HEK293 (cell line): ENCODE measurements around the gene RNF138.

Experiments used
- CTCF ChIA-PET: fragments of 350-600 bp; formaldehyde crosslinking; extraction: SDS; loops from one replicate; lab custom pipeline; 2021; ENCODE audit warnings: antibody characterized with exemption; lab: Yijun Ruan, JAX
- POLR2A ChIA-PET: fragments of 300-600 bp; formaldehyde crosslinking; extraction: SDS; loops from one replicate; lab custom pipeline; 2020; ENCODE audit warnings: antibody characterized with exemption, inconsistent platforms; lab: Yijun Ruan, JAX
- H3K27ac ChIP-seq: fragments of 200-500 bp; sonication (Bioruptor generic); 2 replicates; pipeline ENCODE4 v1.5.1; 2014; ENCODE audit warnings: low read depth, low read length, control low read depth, inconsistent platforms; ENCODE audit errors: extremely low read depth
- H3K36me3 ChIP-seq, 2 experiments: fragments of 200-500 bp in 1 of 2; sonication (Bioruptor generic) in 1 of 2; 1 replicate in 1 of 2; 2 replicates in 1 of 2; pipeline ENCODE4 v1.5.1; 2014 to 2017; ENCODE audit warnings: inconsistent platforms in 2 of 2, low read length in 2 of 2; ENCODE audit not compliant: control insufficient read depth in 2 of 2, insufficient read depth in 1 of 2
- H3K4me1 ChIP-seq: fragments of 200-500 bp; sonication (Bioruptor generic); 2 replicates; pipeline ENCODE4 v1.5.1; 2014; ENCODE audit warnings: mild to moderate bottlenecking, low read length, inconsistent platforms; ENCODE audit not compliant: control insufficient read depth, insufficient read depth
- H3K4me3 ChIP-seq: 2 replicates; pipeline ENCODE4 v1.5.1; 2011; ENCODE audit warnings: low read depth, mild to moderate bottlenecking, control low read depth, low read length, moderate library complexity
- H3K9me3 ChIP-seq: fragments of 200-500 bp; sonication (Bioruptor generic); 2 replicates; pipeline ENCODE4 v1.5.1; 2014; ENCODE audit warnings: low read depth, low read length, inconsistent platforms; ENCODE audit not compliant: control insufficient read depth, insufficient read depth
- PRDM1 ChIP-seq: fragments of 450-650 bp; formaldehyde crosslinking; IDR thresholded peaks from 2 replicates; pipeline ENCODE4; 2016; ENCODE audit warnings: missing biosample characterization, missing genetic modification characterization
- SP2 ChIP-seq: fragments of 450-650 bp; formaldehyde crosslinking; IDR thresholded peaks from 2 replicates; pipeline ENCODE4 v1.5.1; 2016; ENCODE audit warnings: missing biosample characterization, missing genetic modification characterization
- TRIM28 ChIP-seq: IDR thresholded peaks from 2 replicates; pipeline ENCODE4 v1.6.1; 2011; ENCODE audit warnings: low read length, control low read depth, borderline replicate concordance
- YY2 ChIP-seq: fragments of 450-650 bp; formaldehyde crosslinking; IDR thresholded peaks from 2 replicates; pipeline ENCODE4 v1.5.1; 2016; ENCODE audit warnings: missing biosample characterization, missing genetic modification characterization
- ZFP41 ChIP-seq: fragments of 450-650 bp; formaldehyde crosslinking; IDR thresholded peaks from 2 replicates; pipeline ENCODE4 v1.5.1; 2016; ENCODE audit warnings: missing biosample characterization, missing genetic modification characterization, borderline replicate concordance
- ZNF169 ChIP-seq: fragments of 450-650 bp; formaldehyde crosslinking; IDR thresholded peaks from 2 replicates; pipeline ENCODE4 v1.5.1; 2016; ENCODE audit warnings: missing biosample characterization, missing genetic modification characterization
- ZNF280D ChIP-seq: fragments of 450-650 bp; formaldehyde crosslinking; IDR thresholded peaks from 2 replicates; pipeline ENCODE4 v1.5.1; 2016; ENCODE audit warnings: missing biosample characterization, missing genetic modification characterization
- ZNF354C ChIP-seq: fragments of 450-650 bp; formaldehyde crosslinking; IDR thresholded peaks from 2 replicates; pipeline ENCODE4 v1.5.1; 2016; ENCODE audit warnings: missing biosample characterization, missing genetic modification characterization, low read depth, borderline replicate concordance
- ZNF366 ChIP-seq: fragments of 450-650 bp; formaldehyde crosslinking; conservative IDR thresholded peaks from 2 replicates; pipeline ENCODE4 v1.5.1; 2016; ENCODE audit warnings: missing biosample characterization, missing genetic modification characterization
- ZNF423 ChIP-seq: fragments of 450-650 bp; formaldehyde crosslinking; IDR thresholded peaks from 2 replicates; pipeline ENCODE4 v1.5.1; 2016; ENCODE audit warnings: missing biosample characterization, missing genetic modification characterization
- ZNF510 ChIP-seq: fragments of 450-650 bp; formaldehyde crosslinking; IDR thresholded peaks from 2 replicates; pipeline ENCODE4 v1.5.1; 2018; ENCODE audit warnings: mild to moderate bottlenecking, missing genetic modification characterization, missing biosample characterization; ENCODE audit not compliant: insufficient replicate concordance
- ZNF560 ChIP-seq: fragments of 450-650 bp; formaldehyde crosslinking; IDR thresholded peaks from 2 replicates; pipeline ENCODE4 v1.5.1; 2017; ENCODE audit warnings: missing biosample characterization, missing genetic modification characterization, borderline replicate concordance
- ZNF654 ChIP-seq: fragments of 450-650 bp; formaldehyde crosslinking; IDR thresholded peaks from 2 replicates; pipeline ENCODE4 v1.5.1; 2016; ENCODE audit warnings: low read depth, missing biosample characterization, missing genetic modification characterization
- ZNF660 ChIP-seq: fragments of 450-650 bp; IDR thresholded peaks from 2 replicates; pipeline ENCODE4 v1.5.1; 2018; ENCODE audit warnings: missing biosample characterization, mild to moderate bottlenecking, missing genetic modification characterization
- ZNF768 ChIP-seq: fragments of 450-650 bp; formaldehyde crosslinking; IDR thresholded peaks from 2 replicates; pipeline ENCODE4 v1.5.1; 2018; ENCODE audit warnings: missing biosample characterization, mild to moderate bottlenecking, missing genetic modification characterization
- TF ChIP-seq, protein P1 (sequence below): fragments of 450-650 bp; formaldehyde crosslinking; IDR thresholded peaks from 2 replicates; pipeline ENCODE4 v1.5.1; 2016; ENCODE audit warnings: missing biosample characterization, missing genetic modification characterization
- TF ChIP-seq, protein P2 (sequence below): fragments of 450-650 bp; formaldehyde crosslinking; IDR thresholded peaks from 2 replicates; pipeline ENCODE4 v1.5.1; 2016; ENCODE audit warnings: missing biosample characterization, missing genetic modification characterization
- TF ChIP-seq, protein P3 (sequence below): fragments of 450-650 bp; formaldehyde crosslinking; IDR thresholded peaks from 2 replicates; pipeline ENCODE4 v1.5.1; 2016; ENCODE audit warnings: missing biosample characterization, missing genetic modification characterization, borderline replicate concordance
- TF ChIP-seq, protein P4 (sequence below): fragments of 450-650 bp; formaldehyde crosslinking; IDR thresholded peaks from 2 replicates; pipeline ENCODE4 v1.5.1; 2017; ENCODE audit warnings: missing biosample characterization, missing genetic modification characterization

The RNF138 gene

DNA sequence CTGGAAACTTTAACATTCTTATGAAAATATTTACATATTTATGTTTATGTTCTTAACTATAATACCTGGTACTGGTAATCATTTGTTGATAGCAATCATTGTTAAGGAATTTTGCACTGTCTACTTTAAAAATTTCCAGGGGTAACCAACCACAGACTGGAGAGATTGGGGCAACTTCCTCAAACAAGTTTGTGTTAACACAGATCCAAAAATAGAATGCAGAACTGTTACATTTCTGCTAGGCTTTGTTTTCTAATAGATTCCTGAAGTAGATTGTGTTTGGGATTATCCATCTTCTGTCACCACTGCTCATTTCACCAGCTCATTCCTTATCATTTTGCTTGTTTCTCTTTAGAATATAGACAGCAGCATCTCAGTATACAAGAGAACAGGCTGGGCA lies 49.3 kb upstream of the RNF138 start:
- POLR2A ChIA-PET: no interaction called here
- H3K4me3 ChIP-seq: no peak overlapping the region
- CTCF ChIA-PET: interaction anchor here (1.1 kb wide), 1 partner anchor 30 kb away, joined by 4 read pairs; no protein-coding TSS in a partner anchor
- TF ChIP-seq ZNF660 (tag by site-specific recombination) (no peak), ZNF280D (tag by site-specific recombination) (no peak)
- H3K4me1 ChIP-seq: no peaks in the 10 kb centered on the region
- H3K36me3 ChIP-seq: peaks cover 4 to 14% of the 10 kb centered on the region in 2 experiments; a peak in 2 of 3 replicates
- no peaks in the 10 kb centered on the region for H3K9me3 ChIP-seq
- no peak overlapping the region for H3K27ac ChIP-seq

- H3K4me1 ChIP-seq: peaks cover 6% of the 10 kb centered on the region
- ChIA-PET CTCF (no interaction called here), POLR2A (interaction anchor here (2.8 kb wide), 1 partner anchor 29 kb away, joined by 18 read pairs; the partner anchor contains the start of gene RNF125)
- peaks cover 0 to 4% of the 10 kb centered on the region in 2 experiments; a peak in 1 of 3 replicates for H3K36me3 ChIP-seq
- no peak overlapping the region for H3K27ac ChIP-seq
- no peak overlapping the region for H3K4me3 ChIP-seq
- no peaks in the 10 kb centered on the region for H3K9me3 ChIP-seq
- TF ChIP-seq ZFP41 (tag by site-specific recombination) (no peak), ZNF510 (tag by site-specific recombination) (no peak), PRDM1 (tag by site-specific recombination) (0 out of 2 replicates have a peak, but pooled peaks have one; percentile 12), ZNF169 (no peak), ZNF354C (tag by site-specific recombination) (no peak), TRIM28 (peak; percentile 37; the same call in 1 of the 2 replicates), SP2 (tag by site-specific recombination) (no peak), ZNF768 (tag by site-specific recombination) (peak; percentile 59; the same call in 1 of the 2 replicates), ZNF366 (peak; percentile 39; the same call in 1 of the 2 replicates), ZNF560 (tag by site-specific recombination) (no peak), YY2 (no peak), ZNF423 (no peak), ZNF654 (no peak)
- TF ChIP-seq, protein P1, sequence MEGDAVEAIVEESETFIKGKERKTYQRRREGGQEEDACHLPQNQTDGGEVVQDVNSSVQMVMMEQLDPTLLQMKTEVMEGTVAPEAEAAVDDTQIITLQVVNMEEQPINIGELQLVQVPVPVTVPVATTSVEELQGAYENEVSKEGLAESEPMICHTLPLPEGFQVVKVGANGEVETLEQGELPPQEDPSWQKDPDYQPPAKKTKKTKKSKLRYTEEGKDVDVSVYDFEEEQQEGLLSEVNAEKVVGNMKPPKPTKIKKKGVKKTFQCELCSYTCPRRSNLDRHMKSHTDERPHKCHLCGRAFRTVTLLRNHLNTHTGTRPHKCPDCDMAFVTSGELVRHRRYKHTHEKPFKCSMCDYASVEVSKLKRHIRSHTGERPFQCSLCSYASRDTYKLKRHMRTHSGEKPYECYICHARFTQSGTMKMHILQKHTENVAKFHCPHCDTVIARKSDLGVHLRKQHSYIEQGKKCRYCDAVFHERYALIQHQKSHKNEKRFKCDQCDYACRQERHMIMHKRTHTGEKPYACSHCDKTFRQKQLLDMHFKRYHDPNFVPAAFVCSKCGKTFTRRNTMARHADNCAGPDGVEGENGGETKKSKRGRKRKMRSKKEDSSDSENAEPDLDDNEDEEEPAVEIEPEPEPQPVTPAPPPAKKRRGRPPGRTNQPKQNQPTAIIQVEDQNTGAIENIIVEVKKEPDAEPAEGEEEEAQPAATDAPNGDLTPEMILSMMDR (tag by site-specific recombination): no peak
- TF ChIP-seq, protein P2, sequence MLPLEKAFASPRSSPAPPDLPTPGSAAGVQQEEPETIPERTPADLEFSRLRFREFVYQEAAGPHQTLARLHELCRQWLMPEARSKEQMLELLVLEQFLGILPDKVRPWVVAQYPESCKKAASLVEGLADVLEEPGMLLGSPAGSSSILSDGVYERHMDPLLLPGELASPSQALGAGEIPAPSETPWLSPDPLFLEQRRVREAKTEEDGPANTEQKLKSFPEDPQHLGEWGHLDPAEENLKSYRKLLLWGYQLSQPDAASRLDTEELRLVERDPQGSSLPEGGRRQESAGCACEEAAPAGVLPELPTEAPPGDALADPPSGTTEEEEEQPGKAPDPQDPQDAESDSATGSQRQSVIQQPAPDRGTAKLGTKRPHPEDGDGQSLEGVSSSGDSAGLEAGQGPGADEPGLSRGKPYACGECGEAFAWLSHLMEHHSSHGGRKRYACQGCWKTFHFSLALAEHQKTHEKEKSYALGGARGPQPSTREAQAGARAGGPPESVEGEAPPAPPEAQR: no peak
- TF ChIP-seq, protein P3, sequence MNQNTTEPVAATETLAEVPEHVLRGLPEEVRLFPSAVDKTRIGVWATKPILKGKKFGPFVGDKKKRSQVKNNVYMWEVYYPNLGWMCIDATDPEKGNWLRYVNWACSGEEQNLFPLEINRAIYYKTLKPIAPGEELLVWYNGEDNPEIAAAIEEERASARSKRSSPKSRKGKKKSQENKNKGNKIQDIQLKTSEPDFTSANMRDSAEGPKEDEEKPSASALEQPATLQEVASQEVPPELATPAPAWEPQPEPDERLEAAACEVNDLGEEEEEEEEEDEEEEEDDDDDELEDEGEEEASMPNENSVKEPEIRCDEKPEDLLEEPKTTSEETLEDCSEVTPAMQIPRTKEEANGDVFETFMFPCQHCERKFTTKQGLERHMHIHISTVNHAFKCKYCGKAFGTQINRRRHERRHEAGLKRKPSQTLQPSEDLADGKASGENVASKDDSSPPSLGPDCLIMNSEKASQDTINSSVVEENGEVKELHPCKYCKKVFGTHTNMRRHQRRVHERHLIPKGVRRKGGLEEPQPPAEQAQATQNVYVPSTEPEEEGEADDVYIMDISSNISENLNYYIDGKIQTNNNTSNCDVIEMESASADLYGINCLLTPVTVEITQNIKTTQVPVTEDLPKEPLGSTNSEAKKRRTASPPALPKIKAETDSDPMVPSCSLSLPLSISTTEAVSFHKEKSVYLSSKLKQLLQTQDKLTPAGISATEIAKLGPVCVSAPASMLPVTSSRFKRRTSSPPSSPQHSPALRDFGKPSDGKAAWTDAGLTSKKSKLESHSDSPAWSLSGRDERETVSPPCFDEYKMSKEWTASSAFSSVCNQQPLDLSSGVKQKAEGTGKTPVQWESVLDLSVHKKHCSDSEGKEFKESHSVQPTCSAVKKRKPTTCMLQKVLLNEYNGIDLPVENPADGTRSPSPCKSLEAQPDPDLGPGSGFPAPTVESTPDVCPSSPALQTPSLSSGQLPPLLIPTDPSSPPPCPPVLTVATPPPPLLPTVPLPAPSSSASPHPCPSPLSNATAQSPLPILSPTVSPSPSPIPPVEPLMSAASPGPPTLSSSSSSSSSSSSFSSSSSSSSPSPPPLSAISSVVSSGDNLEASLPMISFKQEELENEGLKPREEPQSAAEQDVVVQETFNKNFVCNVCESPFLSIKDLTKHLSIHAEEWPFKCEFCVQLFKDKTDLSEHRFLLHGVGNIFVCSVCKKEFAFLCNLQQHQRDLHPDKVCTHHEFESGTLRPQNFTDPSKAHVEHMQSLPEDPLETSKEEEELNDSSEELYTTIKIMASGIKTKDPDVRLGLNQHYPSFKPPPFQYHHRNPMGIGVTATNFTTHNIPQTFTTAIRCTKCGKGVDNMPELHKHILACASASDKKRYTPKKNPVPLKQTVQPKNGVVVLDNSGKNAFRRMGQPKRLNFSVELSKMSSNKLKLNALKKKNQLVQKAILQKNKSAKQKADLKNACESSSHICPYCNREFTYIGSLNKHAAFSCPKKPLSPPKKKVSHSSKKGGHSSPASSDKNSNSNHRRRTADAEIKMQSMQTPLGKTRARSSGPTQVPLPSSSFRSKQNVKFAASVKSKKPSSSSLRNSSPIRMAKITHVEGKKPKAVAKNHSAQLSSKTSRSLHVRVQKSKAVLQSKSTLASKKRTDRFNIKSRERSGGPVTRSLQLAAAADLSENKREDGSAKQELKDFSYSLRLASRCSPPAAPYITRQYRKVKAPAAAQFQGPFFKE: no peak
- TF ChIP-seq, protein P4, sequence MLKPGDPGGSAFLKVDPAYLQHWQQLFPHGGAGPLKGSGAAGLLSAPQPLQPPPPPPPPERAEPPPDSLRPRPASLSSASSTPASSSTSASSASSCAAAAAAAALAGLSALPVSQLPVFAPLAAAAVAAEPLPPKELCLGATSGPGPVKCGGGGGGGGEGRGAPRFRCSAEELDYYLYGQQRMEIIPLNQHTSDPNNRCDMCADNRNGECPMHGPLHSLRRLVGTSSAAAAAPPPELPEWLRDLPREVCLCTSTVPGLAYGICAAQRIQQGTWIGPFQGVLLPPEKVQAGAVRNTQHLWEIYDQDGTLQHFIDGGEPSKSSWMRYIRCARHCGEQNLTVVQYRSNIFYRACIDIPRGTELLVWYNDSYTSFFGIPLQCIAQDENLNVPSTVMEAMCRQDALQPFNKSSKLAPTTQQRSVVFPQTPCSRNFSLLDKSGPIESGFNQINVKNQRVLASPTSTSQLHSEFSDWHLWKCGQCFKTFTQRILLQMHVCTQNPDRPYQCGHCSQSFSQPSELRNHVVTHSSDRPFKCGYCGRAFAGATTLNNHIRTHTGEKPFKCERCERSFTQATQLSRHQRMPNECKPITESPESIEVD (tag by site-specific recombination): no peak
Observed at GRCh38 chr18:32048507-32049091, 43.1 kb upstream of the RNF138 start.
